Measurements from ENCODE around the gene TMEM115. TPM values are rescaled to one million over a fixed set of nuclear protein-coding genes. Genes with fewer than 3 reads are reported as not detected.

Gene TMEM115
- total RNA-seq, 1 donor from 2014 or later: 42.7 TPM

DNA sequence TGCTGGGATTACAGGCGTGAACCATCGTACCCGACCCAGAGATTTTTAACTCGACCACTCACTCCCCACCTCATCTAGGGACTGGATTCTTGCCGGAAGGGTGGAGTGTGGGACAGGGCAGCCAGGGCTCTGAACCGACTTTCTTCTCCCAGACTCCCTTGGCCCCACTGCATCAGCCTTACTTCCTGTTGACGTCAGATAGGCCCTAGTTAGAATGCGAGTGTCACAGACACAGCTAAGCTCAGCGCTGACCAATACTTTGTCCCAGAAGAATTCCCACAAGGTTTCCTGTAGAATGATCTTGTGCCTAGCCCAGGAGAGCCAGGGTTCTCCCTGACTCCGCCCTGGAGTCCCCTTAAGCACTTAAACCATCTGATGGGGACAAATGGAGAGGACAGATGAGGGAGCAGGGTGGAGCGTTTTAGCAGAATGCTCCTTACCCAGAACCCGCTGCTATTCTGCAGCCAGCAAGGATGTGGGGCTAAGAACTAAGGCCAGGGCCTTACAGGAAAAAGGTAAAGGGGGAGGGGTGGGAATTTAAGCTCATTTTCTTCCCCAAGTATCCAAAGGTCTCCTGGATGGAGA is 25.5 kb downstream of the TMEM115 start:
- TF ChIP-seq, protein P1, sequence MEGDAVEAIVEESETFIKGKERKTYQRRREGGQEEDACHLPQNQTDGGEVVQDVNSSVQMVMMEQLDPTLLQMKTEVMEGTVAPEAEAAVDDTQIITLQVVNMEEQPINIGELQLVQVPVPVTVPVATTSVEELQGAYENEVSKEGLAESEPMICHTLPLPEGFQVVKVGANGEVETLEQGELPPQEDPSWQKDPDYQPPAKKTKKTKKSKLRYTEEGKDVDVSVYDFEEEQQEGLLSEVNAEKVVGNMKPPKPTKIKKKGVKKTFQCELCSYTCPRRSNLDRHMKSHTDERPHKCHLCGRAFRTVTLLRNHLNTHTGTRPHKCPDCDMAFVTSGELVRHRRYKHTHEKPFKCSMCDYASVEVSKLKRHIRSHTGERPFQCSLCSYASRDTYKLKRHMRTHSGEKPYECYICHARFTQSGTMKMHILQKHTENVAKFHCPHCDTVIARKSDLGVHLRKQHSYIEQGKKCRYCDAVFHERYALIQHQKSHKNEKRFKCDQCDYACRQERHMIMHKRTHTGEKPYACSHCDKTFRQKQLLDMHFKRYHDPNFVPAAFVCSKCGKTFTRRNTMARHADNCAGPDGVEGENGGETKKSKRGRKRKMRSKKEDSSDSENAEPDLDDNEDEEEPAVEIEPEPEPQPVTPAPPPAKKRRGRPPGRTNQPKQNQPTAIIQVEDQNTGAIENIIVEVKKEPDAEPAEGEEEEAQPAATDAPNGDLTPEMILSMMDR (conservative IDR thresholded peaks at IDR 0.05): no peak
- Mint-ChIP-seq H3K27ac (peak overlapping the region; percentile 39), H3K9me3 (no peaks in the 10 kb centered on the region), H3K4me3 (no peak overlapping the region), H3K36me3 (peaks cover 4% of the 10 kb centered on the region), H3K27me3 (peaks cover 4% of the 10 kb centered on the region), H3K4me1 (ENCODE audit: unreplicated experiment) (peaks cover 17% of the 10 kb centered on the region)
- no peak for DNase-seq (ENCODE audit: extremely low spot score, unreplicated experiment)

DNA sequence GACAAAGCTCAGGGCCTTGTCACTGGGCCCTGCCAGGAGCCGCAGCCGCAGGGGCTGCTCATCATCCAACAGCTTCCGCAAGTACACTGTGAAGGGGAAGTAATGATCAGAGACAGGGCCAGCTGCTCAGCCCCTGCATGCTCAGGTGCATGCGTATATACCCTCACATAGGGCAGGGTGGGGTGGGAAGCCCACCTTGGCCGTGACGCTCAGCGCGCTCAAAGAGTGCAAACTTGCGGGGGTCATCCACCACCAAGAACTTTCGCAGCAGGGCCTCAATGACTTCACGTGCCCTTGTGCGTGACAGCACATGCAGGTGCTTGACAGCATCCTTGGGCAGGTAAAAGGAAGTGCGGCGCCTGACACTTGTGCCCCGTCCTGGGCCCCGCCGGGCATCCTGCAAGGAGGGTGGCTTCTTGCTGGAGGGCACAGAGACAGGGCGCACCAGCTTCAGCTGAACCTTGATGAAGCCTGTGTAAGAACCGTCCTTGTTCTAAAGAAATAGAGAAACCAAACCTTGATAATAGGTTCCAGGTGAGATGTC is 27.9 kb downstream of the TMEM115 start:
- TF ChIP-seq, protein P1 (conservative IDR thresholded peaks at IDR 0.05): no peak
- Mint-ChIP-seq H3K36me3 (peaks cover 3% of the 10 kb centered on the region), H3K4me1 (ENCODE audit: unreplicated experiment) (peaks cover 13% of the 10 kb centered on the region), H3K9me3 (no peaks in the 10 kb centered on the region), H3K4me3 (no peak overlapping the region), H3K27me3 (no peaks in the 10 kb centered on the region), H3K27ac (no peak overlapping the region)
- no peak for DNase-seq (ENCODE audit: extremely low spot score, unreplicated experiment)

DNA sequence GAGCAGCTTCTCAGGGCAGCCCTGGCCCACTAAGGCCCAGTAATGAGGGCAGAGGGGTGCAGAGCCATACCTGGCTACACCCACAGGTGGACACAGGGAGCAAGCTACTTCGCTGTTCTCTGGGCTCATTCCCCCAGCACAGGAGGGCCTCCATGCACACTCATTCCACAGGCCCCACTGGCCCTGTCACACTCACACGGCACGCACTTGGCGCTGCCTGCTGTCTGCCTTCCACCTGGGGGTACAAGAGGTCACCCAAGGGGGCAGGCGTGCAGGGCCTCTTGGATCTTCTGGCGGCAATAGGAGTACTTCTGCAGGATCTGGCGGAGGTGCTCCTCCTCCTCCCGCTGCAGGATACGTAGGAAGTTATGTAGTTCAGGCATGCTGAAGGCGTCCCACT is 29.0 kb downstream of the TMEM115 start:
- H3K4me1 Mint-ChIP-seq (ENCODE audit: unreplicated experiment): peaks cover 7% of the 10 kb centered on the region
- TF ChIP-seq, protein P1 (conservative IDR thresholded peaks at IDR 0.05): no peak

DNA sequence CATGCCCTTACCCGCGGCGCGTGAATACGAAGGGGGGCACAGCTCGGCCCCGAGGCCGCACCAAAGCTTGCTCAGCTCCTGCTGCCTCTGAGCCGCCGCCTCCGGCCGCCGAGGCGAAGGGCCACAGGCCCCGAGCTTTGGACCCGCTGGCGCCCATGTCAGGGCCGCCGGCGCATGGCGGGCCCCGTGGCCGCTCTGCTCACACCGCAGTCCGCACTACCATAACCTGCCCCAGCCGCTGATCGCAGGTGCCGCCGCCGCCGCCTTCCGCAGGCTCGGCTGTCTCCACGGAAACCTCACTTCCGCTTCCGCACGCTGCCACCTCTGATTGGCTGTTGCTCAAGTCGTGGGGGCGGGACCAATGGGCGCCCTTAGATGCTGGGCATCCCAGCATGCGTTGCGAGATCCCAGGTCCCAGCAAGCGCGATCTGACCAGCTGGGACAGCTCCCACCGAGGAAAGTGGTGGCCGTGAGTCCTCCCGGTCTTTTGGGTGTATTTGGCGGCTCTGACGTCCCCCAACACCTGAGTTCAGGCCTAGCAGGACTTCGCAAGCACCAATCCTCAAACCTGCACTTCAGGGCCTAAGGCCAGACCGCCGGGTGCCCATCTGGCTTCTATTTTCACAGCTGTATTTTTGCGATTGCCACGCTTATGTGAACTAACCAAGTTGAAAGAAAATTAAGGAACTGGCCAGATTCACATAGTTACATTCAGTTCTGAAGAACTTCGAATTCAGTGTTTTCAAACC is 31.2 kb downstream of the TMEM115 start, which contains the start of gene TUSC2:
Gene TUSC2, minus strand, starts transcription at position 281 of the 749 bp plus-strand sequence. Its CDS starts 124 bp downstream, at position 157.
- TF ChIP-seq, protein P1 (conservative IDR thresholded peaks at IDR 0.05): no peak
- Mint-ChIP-seq H3K36me3 (peaks cover 4% of the 10 kb centered on the region), H3K27ac (peak within 1 kb of the TSS; percentile 86), H3K4me1 (ENCODE audit: unreplicated experiment) (peaks cover 16% of the 10 kb centered on the region), H3K4me3 (peak within 1 kb of the TSS; percentile 95), H3K9me3 (no peaks in the 10 kb centered on the region), H3K27me3 (no peaks in the 10 kb centered on the region)
- DNase-seq (ENCODE audit: extremely low spot score, unreplicated experiment): peak; percentile 95

More for the DNA sequence above, 29.0 kb downstream of the TMEM115 start:
- Mint-ChIP-seq H3K27me3 (no peaks in the 10 kb centered on the region), H3K27ac (no peak overlapping the region), H3K9me3 (no peaks in the 10 kb centered on the region), H3K4me3 (no peak overlapping the region), H3K36me3 (no peaks in the 10 kb centered on the region)
- DNase-seq (ENCODE audit: extremely low spot score, unreplicated experiment): no peak

DNA sequence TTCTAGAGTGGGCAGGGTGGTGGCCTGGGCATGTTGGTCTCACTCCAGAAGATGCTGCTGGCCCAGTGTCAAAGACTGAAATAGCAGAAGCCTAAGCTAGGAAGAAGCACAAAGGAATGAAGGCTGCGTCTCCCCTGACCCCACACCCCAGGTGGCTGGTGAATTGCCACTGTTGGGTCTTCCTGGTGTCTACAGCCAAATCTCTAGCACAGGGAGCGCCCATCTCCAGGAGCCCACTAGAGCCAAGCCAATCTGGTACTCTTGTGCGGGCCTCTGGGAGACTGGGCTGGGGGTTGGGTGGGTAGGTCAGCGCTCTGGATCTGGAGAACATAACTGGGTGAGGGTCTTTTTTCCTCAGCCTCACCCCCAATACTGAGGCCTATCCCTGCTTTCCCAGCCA is 32.2 kb downstream of the TMEM115 start:
- no peak for DNase-seq (ENCODE audit: extremely low spot score, unreplicated experiment)
- peak overlapping the region; percentile 21 for H3K27ac Mint-ChIP-seq
- H3K27me3 Mint-ChIP-seq: no peaks in the 10 kb centered on the region
- H3K36me3 Mint-ChIP-seq: peaks cover 4% of the 10 kb centered on the region
- peaks cover 16% of the 10 kb centered on the region for H3K4me1 Mint-ChIP-seq (ENCODE audit: unreplicated experiment)
- H3K9me3 Mint-ChIP-seq: no peaks in the 10 kb centered on the region
- H3K4me3 Mint-ChIP-seq: peak overlapping the region; percentile 95
- TF ChIP-seq, protein P1 (conservative IDR thresholded peaks at IDR 0.05): no peak
